22Rv1 (cell line): Measurements from ENCODE around the gene BCL2L2.

ENCODE experiments used
- H3K27ac ChIP-seq: fragments of 450-650 bp; 2 replicates; pipeline ENCODE4 v1.5.1; 2017
- ZFX ChIP-seq: fragments of 450-650 bp; IDR thresholded peaks from 2 replicates; pipeline ENCODE4 v1.6.1; 2017; ENCODE audit warnings: antibody characterized with exemption, borderline replicate concordance
- TF ChIP-seq, protein P1 (sequence below): fragments of 450-650 bp; IDR thresholded peaks from 2 replicates; pipeline ENCODE4 v1.5.1; 2017; ENCODE audit warnings: mild to moderate bottlenecking

Gene BCL2L2

DNA sequence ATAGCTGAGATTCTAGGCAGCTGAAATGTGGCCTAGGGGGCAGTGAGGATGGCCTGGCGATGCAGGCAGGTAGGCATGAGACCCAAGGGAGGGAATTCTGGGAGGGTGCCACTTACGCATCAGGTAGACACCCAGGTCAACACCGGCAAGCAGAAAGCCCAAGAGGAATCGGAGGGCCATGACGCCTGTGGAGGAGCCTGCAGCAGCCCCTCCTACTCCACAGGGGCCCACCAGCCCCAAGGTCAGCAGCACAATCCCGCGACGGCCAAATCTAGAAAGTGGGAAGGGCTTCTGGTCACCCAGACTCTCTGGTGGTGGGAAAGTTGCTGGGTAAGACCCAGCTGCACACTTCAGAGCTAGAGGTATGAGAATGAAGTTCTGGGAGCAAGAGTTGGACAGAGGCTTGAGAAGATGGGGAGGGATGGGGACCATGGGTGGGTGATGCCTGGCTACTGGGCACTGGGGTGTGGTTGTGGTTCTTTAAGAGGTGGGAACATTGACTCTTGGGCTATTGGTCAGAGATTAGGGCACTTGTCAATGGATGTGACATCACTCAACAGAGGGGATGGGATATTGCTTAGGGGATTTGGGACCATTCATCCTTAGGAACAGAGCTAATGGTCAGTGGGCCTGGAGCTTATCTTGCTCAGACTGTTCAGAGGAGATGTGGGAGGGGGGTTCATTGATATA is 42.7 kb downstream of the BCL2L2 start:
- H3K27ac ChIP-seq, result no peak overlapping the region
- TF ChIP-seq, protein P1, sequence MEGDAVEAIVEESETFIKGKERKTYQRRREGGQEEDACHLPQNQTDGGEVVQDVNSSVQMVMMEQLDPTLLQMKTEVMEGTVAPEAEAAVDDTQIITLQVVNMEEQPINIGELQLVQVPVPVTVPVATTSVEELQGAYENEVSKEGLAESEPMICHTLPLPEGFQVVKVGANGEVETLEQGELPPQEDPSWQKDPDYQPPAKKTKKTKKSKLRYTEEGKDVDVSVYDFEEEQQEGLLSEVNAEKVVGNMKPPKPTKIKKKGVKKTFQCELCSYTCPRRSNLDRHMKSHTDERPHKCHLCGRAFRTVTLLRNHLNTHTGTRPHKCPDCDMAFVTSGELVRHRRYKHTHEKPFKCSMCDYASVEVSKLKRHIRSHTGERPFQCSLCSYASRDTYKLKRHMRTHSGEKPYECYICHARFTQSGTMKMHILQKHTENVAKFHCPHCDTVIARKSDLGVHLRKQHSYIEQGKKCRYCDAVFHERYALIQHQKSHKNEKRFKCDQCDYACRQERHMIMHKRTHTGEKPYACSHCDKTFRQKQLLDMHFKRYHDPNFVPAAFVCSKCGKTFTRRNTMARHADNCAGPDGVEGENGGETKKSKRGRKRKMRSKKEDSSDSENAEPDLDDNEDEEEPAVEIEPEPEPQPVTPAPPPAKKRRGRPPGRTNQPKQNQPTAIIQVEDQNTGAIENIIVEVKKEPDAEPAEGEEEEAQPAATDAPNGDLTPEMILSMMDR, result no peak
- no peak for TF ChIP-seq ZFX

DNA sequence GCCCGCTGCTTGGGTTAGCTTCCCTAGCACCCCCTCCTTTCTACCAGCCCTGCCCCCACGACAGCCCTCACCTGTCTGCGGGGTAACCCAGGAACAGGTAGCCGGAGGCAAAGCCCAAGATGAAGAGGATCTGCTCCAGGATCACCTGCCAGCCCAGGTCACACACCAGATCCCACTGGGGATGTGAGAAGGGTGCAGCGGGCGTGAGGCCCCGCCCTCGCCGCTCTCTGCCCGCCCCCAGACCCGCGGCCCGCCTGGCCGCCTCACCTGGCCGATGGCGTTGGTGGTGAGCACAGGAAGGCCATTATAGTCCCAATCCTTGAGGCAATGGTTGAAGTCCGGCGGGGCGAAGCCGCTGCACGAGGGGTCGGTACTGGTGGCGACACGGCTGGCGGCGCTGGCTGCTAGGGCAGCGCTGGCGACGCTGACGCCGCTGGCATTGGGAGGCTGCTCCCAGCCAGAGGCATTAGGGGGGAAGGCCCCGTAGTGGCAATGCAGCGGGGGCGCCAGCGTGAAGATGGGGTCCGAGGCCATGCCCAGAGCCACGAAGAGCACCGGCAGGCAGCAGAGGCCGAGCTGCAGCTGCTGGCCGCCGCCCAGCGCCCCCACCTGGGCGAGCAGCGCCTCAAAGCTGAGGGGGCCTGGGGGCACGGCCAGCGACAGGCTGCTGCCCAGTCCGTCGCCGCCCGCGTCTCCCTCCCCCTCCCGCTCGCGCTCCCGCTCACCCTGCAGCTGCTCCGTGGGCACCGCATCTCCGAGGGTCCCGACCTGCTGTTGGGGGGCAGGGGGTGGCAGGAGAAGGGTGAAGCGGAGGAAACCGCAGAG is 45.3 kb downstream of the BCL2L2 start:
- no peak overlapping the region for H3K27ac ChIP-seq
- no peak for TF ChIP-seq ZFX
- TF ChIP-seq, protein P1, result no peak; the same call in 1 of the 2 replicates

DNA sequence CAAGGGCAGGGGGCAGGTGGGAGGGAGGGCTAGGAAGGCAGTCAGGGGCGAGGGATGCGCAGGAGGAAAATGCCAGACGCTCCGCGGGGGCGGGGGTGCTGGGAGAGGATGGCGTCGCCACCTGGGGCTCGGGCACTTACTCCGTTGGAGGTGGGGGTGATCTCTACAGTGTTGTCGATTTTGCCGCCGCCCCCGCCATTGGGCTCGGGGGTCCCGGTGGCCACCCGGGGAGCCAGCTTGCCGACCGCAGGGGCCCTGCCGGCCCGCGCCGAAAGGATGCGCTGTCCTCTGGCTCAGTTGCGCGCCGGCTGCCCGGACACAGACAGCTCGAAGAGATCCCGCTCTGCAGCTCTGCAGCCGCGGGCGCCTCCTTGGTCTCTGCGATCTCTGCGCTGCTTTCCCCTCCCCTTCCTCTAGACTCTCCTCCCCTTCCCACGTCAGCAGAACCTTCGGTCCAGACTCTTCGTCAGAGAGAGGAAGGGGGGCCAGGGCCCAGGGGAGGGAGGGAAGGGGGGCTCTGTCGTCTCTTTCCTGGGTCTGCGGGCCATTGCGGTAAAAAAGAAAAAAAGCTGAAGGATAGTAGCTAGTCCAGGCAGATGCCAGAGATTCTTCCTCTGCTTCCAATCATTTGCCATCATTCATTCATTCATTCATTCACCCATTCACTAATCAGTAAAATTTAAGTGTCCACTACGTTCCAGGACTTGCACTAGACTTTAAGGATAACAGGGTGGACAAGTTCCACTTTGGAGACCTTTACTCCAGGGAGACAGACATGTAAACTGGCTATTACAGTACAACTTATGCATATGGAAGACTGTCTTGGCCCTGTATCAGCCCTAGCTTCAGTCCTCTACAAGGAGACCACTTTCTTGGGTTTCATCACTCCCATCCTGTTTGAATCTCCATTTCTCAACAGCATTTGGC is 46.1 kb downstream of the BCL2L2 start, which contains the start of gene SLC22A17:
SLC22A17 (minus strand) TSS at position 382 of the 927 bp plus-strand sequence.
- no peak for TF ChIP-seq ZFX
- TF ChIP-seq, protein P1, result peak; percentile 31
- no peak within 1 kb of the TSS for H3K27ac ChIP-seq

DNA sequence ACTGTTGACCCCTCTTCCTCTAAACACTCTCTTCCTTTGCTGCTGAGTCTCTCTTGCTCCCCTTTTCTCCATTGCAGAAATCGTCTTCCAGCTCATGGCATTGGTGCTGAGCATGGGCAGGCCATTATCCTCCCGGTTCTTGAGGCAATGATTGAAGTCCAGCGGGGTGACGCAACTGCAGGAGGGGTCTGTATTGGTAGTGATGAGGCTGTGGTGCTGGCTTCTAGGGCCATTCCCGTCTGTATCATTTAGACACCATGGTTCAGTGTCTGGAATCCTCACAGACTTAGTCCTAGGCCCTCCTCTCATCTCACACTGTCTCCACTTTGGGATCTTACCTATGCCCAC is 46.8 kb downstream of the BCL2L2 start:
- TF ChIP-seq, protein P1, result no peak
- no peak for TF ChIP-seq ZFX
- no peak overlapping the region for H3K27ac ChIP-seq

DNA sequence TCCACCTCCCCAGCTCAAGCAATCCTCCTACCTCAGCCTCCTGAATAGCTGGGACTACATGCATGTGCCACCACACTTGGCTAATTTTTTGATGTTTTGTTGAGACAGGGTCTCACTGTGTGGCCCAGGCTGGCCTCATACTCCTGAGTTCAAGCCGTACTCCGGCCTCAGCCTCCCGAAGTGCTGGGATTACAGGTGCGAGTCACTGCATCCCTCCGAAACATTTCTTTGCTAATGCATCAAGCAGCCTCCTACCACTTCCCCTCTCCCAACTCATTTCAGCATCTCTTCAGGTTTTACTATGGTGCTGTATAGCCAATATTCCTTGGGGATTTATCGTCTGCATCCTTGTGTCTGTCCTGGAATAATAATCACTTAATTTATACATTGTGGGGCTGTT is 48.4 kb downstream of the BCL2L2 start:
- H3K27ac ChIP-seq, result no peak overlapping the region

DNA sequence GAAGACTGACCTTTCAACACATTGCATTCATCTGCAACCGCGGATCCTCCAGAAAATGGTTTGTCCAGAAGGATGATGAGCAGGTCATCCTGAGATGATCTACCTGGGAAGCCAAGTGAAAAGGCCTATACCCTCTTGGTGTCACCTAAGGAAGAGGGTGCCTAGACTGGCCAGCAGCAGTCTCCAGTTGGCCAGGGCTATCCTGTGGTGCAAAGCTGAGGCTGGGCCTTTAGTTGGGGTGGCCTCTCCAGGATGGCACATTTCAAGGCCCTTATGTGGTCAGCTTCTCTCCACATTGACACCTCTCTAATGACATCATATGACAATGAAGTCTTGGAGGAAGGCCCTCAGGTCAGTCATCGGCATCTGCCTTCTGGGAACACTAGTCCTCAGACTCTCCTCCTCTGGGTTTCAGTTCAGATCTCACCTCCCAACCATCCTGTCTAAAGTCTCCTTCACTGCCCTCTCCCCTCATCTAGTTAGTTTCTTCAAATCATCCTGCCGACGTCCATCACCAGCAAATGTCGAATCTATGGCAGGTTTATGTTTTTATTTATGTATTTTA is 49.3 kb downstream of the BCL2L2 start:
- no peak overlapping the region for H3K27ac ChIP-seq
- TF ChIP-seq, protein P1, result no peak
- TF ChIP-seq ZFX, result no peak

More for the DNA sequence above, 48.4 kb downstream of the BCL2L2 start:
- TF ChIP-seq, protein P1, result no peak
- TF ChIP-seq ZFX, result no peak
